Ovary (tissue), 1 donor: ENCODE measurements around the gene NR3C2.

Source experiments
- EP300 ChIP-seq: sonication (generic); formaldehyde crosslinking; IDR thresholded peaks from one replicate; pipeline ENCODE4 v1.6.1; 2017; ENCODE audit warnings: antibody characterized with exemption
- POLR2A ChIP-seq: fragments of 450-650 bp; IDR thresholded peaks from one replicate; pipeline ENCODE4 v1.6.1; 2017; ENCODE audit warnings: antibody characterized with exemption, mild to moderate bottlenecking, moderate library complexity

GRCh38 chr4:148055844-148056243, 386.4 kb downstream of the NR3C2 start:
- TF ChIP-seq POLR2A (no peak), EP300 (no peak)
